ENCODE data around the gene UGCG.

GRCh38 chr9:111979561-111979960 is 82.9 kb downstream of the UGCG start:
- TF ChIP-seq EZH2phosphoT487 (IDR thresholded peaks at IDR 0.05; ENCODE audit: insufficient read depth, low read depth) (no peak), EZH2 (IDR thresholded peaks at IDR 0.05; ENCODE audit: insufficient read depth, poor library complexity, severe bottlenecking) (no peak)
